ENCODE data around the gene FAM131C.

FAM131C gene, protein sequence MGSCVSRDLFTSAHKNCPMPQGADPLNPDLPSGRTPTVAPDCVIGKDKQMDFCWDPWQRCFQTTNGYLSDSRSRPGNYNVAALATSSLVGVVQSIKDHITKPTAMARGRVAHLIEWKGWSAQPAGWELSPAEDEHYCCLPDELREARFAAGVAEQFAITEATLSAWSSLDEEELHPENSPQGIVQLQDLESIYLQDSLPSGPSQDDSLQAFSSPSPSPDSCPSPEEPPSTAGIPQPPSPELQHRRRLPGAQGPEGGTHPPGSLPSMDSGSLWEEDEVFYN

DNA sequence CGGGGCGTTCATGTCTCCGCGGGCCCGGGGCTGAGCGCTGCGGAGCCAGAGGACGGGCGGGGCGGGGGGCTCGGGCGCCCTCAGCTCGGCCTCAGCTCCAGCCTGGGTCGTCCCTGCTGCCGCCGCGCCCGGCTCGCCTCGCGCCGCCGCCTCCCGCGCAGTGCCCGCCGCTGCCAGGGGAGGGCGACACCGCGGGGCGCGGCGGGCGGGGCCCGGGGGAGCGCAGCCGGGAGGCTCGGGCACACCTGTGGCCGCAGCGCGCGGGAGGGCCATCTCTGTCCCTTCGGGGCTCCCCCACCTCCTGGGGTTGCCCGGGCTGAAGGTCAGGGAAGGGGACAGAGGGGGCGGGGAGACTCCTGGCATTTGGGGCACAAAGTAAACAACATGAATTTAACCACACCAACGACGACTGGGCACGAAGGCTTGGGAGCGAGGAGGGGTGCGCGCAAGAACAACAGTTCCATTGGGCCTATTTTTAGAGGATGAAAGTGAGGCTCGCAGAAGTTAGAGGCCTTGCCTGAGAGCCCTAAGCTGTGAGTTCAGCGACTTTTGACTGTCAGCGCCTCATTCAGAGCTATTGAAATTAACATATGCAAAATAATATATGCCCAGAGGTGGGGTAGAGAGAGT lies at the start of gene FAM131C:
Gene FAM131C (minus strand): TSS at position 162 of the 630 bp plus-strand sequence. CDS start 209 bp downstream, outside the sequence.
- DNase-seq (ENCODE audit: low read depth in 1 of 2, low spot score in 1 of 2): peak in 1 of 2 donors; percentile 19

DNA sequence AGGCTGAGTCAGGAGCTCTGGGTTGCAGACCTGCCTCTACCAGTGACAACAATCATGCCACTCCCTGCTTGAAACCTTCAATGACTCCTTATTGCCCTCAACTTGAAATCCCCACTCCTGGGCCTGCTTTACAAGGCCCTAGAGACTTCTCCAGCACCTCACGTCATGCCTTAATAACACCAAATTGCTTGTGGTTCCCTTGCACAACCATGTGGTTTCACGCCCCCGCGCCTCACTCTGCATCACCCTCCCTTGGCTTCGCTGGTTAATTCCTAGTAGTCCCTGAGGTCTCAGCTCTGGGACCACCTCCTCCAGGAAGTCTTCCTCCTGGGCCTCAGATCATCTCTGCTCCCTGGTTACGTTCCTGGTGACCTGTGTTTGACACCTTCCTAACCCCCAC lies 49.5 kb upstream of the FAM131C start:
- DNase-seq (ENCODE audit: low read depth in 1 of 2, low spot score in 1 of 2): no peak

DNA sequence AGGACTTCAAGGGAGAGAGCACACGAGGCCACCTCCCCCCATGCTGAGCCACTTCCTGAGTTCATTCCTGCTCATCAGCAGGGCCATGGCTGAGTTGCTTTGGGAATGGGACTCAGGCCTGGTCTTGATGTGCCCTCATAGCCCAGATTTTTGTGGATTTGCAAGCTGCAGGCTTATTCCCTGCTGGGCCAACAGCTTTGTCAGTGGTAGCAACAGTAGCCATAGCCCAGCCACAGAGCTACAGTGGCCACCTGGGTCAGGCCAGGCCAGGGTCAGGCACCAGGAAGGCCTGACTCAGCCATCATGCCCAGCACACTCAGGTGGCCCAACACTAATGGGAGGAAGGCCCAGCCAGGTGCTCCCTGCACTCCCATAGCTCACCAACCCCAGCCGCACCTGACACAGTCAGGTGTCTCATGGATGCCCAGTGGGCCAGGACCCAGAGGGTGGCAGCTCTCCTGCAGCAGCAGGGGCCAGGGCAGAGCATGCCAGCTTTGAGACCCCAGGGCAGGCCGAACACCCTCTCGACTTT lies 49.0 kb upstream of the FAM131C start:
- no peak for DNase-seq (ENCODE audit: low read depth in 1 of 2, low spot score in 1 of 2)

DNA sequence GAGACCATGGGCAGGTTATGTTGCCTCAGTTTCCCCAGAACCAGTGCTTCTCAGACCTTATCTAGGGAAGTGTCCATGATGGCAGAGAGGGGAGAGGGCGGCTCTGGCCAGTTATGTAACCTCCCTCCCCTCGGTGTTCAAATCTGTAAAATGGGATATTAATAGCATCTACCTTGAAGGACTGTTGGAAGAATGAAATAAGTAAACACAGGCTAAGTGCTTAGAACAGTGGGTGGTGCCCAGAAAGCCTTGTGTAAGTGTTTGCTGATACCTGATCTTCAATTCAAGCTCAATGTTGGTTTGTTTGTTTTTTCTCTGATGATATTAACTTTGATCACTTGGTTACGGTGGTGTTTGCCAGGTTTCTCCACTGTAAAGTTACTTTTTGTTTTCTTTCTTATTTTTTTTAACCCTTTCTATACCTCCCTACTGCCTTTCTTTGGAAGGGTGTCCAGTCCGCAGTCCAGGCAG lies 47.5 kb upstream of the FAM131C start:
- DNase-seq (ENCODE audit: low read depth in 1 of 2, low spot score in 1 of 2): no peak

DNA sequence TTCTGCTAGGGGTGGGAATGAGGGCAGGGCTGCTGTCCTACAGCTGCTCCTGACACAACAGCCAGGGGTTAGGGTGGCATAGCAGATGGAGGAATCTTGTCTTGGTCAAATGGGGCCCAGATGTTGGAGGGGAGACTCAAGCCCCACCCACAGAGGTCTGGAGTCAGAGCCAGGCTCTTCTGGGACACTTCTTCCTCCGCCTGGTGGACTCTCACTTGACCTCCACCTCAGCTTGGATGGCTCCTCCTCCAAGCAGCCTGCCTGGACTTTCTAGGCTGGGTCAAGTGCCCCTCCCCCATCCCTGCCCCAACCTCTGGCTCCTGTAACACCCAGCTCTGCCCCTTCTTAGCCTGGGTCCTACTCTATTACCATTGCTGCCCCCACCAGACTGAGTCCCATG lies 47.0 kb upstream of the FAM131C start:
- DNase-seq (ENCODE audit: low read depth in 1 of 2, low spot score in 1 of 2): no peak

DNA sequence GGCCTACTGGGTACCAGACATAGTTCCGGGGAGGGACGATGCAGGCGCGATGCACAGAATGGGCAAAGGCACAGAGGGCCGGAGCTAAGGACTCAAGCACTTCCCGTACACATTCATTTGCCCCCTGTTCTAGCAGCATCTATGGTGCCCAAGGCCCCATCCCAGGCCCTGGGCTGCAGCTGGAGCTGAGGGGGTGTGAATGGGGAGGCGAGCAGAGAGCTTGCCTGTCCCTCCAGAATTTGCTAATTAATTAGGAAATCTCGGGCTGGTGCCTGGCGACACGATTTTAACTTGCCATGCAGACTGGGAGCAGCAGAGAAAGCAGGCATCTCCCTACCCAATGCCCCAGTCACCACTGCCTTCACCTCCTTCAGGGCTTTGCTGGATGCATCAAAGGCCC lies 46.5 kb upstream of the FAM131C start:
- no peak for DNase-seq (ENCODE audit: low read depth in 1 of 2, low spot score in 1 of 2)

DNA sequence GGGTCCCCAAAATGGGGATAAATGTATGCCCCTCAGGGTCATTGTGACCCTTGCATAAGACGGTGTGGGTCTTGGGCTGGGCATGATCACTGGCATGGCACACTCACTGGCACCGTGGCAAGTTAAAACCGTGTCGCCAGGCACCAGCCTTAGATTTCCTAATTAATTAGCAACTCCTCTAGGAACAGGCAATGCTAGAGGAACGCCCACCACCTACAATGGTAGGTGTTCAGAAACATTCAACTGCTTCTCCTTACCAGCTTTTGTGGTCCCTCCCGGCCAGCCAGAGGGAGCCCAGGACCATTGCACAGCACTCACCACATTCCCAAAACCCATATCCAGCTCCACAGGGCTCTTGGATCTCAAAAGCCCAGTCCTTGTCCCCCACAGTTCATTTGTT lies 46.1 kb upstream of the FAM131C start:
- DNase-seq (ENCODE audit: low read depth in 1 of 2, low spot score in 1 of 2): no peak

DNA sequence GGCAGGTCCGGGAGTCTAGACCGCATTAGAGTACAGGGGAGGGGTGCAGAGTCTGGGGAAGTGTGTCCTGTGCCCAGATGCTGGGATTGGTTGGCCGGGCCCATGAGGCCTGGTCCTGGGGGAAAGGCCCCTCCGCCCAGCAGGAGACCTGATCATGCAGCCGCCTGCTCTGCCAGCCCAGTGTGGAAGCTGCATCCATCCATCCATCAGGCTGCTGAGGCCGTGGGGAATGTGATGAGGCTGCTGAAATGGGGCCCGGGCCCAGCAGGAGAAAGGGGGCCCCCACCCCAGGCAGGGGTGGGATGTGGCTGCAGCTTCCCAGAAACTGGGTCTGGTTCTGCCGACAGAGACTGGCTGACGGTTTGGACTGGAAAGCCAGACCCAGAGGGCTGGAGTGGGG lies 45.3 kb upstream of the FAM131C start:
- DNase-seq (ENCODE audit: low read depth in 1 of 2, low spot score in 1 of 2): no peak

DNA sequence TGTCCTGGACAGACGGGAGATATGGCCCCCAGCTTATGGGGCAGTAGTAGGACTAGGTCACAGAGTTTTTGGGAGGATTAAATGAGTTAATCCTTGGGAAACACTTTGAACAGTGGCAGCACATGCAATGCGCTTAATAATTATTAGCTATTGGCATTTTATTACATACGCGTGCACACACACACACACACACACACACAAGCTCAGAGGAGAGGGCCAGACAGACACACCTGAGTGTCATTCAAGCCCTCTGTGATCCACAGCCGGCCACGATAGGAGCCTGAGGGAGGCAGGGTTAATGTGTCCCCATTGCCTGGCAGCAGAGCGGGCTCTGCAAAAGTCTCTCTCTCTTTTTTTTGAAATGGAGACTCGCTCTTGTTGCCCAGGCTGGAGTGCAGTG lies 44.5 kb upstream of the FAM131C start:
- no peak for DNase-seq (ENCODE audit: low read depth in 1 of 2, low spot score in 1 of 2)

DNA sequence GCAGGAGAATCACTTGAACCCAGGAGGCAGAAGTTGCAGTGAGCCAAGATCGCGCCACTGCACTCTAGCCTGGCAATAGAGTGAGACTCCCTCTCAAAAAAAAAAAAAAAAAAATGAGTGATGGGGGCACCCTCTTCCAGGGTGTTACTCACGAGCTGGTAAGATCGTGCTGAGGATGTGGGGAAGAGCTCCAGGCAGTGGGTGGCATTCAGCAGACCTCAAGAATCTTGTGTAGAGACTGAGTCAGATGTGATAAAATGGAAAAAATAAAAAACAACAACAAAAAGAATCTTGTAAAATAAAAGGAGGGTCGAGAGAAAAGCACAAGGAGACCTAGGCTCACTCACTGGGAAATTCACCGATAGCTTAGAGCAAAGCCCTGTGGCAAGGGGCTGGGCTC lies 43.9 kb upstream of the FAM131C start:
- DNase-seq (ENCODE audit: low read depth in 1 of 2, low spot score in 1 of 2): no peak

DNA sequence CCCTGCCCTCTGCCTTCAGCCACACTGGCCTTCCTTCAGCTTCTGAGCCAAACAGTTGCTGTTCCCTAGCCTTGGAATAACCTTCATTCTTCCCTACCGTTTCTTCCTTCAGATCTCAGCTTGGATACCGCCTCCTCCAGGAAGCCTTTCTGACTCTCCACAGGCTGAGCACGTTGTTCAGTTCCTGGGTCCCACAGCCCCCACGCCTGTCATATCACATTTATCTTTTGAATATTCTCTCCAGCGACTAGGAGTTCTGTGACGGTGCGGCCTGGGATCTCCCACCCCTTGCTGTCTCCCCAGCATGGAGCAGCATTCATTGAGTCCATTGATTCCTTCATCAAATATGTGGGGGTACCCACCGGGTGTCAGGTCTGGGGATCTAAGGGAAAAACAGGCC lies 43.2 kb upstream of the FAM131C start:
- DNase-seq (ENCODE audit: low read depth in 1 of 2, low spot score in 1 of 2): no peak

DNA sequence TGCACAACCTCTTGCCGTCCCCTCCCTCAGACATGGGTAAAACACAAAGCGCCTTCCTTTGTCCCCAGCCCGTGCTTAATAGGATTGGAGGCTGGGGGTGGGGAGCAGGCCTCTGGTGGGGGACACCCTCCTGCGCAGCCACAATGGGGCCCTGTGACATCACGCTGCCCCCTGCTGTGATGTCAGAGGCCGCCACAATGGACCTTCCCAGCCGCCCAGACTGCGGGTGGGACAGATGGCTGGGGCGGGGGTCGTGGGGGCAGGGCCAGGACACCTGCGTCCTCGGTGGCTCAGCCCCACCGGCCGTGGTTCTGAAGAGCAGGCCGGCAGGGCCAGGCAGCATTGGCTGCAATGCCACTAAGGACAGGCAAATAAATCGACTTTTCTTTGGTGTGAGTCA lies 42.6 kb upstream of the FAM131C start:
- DNase-seq (ENCODE audit: low read depth in 1 of 2, low spot score in 1 of 2): no peak

DNA sequence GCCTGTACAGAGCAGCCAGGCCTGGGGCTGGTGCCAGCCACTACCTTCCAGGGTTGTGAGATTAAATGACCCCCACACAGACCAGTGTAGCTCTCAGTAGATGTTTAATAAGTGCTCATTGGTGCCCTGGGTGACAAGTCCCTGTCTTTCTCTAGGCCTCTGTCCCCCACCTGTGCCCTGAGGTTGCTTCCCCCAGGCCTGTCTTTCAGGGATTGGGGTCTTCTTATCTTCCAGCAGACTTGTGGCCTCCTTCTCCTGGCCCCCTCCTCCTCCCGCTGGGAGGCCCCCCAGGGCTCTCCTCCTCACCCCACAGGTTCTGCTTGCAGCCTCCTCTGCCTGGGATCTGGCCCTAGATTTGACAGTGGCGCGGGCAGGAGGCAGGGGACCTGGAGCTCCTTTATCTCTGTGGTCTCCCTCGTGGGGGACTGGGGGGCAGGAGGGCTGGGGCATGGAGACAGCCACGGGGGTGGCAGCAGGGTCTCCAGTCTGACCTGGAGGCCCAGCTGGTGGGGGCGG lies 42.1 kb upstream of the FAM131C start:
- DNase-seq (ENCODE audit: low read depth in 1 of 2, low spot score in 1 of 2): no peak

DNA sequence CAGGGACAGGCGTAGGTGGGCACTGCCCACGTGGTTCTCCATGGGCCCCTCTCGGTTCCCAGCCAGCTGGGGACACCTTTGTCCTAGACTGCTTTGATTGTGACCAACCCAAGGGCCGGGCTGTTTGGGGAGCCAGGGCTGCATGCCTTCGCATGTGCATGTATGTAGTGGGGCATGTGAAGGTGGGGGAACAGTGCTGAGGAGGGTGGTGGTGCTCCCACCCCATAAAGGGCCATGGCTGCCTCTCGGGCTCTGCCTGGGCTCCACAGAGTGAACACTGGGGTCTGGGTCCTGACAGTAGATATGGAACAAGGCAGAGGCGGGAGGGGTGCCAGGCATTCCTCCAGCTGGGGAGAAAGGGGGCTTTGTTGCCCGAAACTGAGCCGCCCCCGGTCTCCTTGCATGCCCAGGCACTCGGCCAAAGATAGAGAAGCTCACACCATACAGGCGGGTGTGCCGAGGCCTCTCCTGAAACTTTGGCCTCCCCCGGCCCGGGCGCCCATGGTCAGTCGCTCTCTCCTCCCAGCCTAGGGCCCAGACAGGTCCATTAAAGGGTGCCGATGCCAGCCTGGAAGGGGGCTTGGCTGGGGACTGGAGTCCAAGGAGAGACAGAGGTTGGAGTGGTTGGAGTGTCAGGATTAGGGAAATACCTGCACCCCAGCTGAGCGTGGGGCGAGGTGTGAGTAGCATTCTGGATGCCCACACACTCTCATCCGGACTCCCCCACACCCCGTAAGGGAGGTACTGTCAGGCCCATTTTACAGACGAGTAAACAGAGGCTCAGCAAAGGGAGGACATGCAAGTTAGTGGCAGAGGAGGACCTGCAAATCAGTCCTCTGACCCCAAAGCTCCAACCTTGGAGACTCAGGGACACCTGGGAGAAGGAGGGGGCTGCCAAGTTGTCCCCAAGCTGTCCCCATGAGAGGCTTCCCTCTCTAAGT lies 41.3 kb upstream of the FAM131C start:
- no peak for DNase-seq (ENCODE audit: low read depth in 1 of 2, low spot score in 1 of 2)

DNA sequence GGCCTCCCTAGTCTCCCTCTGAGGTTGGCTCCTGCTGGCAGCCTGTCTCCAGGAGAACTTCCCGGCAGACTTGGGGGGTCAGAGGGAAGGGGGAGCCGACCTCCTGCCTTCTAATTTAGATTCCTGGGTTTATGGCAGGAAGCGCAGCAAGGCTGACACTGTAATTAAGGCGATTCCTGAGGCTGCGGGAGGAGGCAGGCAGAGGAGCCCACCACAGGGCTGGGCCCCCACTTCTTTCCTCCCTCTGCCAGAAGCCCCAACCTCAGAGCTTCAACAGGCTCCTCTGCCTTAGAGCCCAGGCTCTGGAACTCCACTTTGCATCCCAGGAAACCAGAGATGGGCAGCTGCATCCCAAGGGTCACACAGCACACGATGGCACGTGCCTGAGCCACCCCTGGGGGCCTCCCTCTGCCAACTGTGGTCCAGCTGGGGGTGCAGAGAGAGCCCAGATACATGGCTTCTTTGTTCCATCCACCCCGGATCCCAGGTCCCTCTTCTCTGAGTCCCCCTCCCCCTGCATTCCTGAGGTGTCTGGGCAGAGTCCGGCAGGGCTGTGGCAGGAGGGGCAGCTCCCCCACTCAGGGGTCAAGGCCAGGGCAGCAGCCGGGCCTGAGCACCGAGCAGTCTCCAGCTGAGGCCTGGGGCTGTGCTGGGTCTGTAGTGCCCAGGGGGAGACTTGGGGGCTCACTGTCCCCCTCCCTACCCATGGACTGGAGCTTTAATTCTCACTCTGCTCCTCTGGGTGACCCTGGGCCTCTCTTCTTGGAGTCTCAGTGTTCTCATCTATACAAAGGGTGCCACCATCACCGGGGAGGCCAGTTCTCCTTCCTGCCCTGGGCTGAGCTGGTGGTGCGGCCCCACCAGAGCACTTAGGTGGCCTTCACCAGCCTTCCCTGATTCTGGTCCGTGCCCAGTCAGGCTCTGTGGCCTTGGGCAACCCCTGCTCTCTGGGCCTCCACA lies 39.4 kb upstream of the FAM131C start:
- no peak for DNase-seq (ENCODE audit: low read depth in 1 of 2, low spot score in 1 of 2)

DNA sequence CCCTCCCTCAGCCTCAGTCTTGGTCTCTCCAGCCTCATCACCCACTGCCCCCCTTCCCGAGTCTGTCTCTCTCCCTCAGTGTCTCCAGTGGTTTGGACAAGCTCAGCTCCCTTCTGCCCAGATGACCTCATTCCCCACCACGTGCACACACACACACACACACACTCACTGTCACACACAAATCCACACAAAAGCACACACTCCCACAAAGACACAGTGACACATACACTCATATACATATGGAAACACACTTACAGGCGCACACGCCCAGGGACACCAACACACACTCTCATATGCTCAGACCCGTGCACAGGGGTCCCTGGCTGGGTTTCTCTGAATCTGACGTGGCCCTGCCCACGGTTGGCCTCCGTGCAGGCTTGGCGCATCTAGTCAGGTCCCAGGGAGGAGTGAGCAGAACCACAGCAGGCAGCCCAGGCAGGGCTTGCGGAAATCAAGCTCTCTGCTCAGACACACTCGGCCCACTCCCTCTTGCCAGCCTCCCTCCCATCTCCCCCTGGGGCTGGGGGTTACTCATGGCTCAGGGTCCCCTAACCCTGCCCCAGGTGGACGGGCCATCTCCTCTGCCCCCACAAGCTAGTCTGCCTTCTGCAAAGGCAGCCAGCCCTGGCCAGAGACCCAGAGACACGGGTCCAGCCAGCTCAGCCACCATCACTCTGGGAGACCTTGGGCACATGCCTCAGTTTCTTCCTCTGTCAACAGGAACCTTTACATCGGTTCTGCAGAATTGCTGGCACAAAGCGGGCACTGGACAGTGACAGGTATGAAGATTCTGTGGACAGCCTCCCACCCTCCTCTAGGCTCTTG lies 38.5 kb upstream of the FAM131C start:
- DNase-seq (ENCODE audit: low read depth in 1 of 2, low spot score in 1 of 2): no peak

DNA sequence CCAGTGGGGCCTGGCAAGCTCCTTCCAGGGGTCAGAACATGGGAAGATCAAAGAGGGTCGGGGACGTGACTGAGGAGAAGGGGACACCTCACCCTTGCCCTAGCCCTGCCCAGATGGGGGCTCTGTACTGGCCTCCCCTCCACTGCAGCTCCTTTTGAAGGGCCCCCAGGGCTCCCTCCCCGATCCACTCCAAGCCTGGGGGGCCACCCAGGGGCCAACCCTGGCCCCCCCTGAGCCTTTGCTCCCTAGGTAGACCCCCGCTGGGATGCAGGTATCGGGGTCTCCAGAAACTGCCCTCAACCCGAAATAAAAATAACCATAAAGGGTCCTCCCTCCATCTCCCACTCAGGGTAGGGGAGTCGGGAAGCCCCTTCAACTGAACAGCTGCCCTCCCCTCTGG lies 37.4 kb upstream of the FAM131C start:
- no peak for DNase-seq (ENCODE audit: low read depth in 1 of 2, low spot score in 1 of 2)

DNA sequence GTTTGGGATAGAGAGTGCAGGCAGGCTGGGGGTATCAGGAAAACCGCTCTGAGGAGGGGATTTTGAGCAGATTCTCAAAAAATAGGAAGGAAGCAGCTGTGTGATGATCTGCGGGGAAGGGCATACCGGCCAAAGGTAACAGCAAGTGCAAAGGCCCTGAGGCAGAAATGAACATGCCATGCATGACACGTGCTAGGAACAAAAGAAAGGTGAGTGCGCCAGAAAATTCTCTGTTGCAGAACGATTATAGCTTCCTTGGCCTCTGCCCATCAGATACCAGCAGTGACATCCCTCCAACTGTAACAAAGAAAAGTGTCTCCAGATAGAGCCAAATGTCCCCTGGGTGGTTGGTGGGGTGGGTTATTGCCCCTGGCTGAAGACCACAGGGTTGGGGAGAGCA lies 37.0 kb upstream of the FAM131C start:
- no peak for DNase-seq (ENCODE audit: low read depth in 1 of 2, low spot score in 1 of 2)

DNA sequence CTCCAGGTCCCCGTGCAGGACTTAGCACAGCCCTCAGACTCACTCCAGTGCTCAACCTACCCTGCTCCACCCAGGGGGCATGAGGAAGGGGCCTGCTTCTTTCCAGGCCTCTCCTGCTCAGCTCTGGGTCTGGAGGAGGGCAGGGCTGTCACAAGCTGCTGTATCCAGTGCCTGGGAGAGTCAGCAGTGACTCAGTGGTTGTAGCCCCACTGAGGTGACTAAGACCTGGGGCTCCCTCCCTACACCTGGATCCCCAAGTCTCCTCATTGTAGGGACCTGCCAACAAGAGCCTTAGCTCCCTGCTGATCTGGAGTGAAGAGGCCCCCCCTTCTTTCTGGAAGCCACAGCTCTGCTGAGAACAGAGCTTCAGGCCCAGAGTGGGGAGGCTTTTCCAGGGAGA lies 36.1 kb upstream of the FAM131C start:
- DNase-seq (ENCODE audit: low read depth in 1 of 2, low spot score in 1 of 2): no peak

Data from activated T-helper 1 cell treated with anti-CD3 and anti-CD28 coated beads, Interleukin-2, amount 50 U/mL, for 16 hours (primary cell).